HL-60/S4 (cell line): ENCODE data around the gene ZNF618.

Experiments used
- in situ Hi-C: fragments of 300-500 bp; cut with MboI; formaldehyde crosslinking; loops from 2 replicates; pipeline ENCODE4 v1.14.3; 2022; ENCODE audit warnings: low sequenced_read_pairs

ZNF618 gene

DNA sequence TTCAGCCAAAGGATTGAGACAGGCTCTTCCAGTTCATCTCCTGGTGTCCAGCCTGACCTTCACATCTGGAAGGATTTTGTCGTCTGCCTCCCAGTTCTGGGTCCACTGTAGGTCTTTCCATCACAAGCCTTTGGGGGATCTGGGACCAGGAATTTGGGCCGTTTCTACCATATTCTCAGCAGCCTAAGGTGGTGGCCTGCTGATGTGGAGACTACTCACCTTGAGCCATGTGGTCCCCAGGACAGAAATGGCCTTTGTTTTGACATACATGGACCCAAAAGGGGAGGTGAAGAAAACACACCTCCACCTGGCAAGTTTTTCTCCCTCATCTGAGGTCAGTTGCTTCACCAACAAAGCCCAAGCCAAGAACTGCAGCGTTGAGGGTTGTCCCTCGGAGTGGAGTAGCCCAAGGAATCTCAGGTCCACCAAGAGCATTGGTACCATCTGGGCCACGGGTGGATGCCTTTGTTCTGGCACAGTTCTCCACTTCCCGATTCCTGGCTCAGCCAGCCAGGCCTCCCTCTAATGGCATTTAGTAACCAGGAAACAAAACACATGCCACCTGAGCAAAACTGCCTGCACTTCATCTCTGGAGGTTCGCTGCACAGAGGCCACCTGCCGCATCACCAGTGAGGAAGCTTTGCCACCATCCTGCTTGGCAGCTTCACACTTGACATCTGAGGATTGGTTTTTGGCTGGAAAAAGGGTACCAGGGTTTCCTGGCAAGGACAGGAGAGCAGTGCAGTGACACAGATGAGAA, 177.3 kb downstream of the ZNF618 start:
- in situ Hi-C loops = no loop called here

DNA sequence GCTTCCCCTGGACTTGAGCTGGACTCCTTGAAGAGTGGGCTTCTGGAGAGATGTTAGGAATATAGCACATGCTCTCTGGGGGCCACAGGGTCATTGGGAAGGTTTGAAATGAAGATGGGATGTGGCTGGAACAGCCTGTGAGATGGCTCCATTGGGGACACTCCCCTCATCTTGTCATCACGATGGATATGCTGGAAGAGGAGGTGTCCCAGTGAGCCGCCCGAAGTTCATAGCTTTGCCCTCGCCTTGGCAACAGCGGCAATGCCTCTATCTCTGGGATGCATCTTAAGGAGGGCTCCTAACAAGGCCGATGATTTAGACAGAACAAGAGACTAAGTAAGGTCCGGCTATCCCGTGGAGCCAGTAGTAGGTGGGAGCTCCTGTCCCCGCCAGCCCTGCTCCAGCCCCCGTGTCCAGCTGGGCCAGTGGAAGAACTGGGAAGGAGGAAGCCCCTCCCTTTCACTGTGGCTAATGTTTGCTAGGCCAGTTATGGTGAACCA, 178.1 kb downstream of the ZNF618 start:
- in situ Hi-C loops = no loop called here

- in situ Hi-C loops = no loop called here
Observed at GRCh38 chr9:114055061-114055460, 179.0 kb downstream of the ZNF618 start.

DNA sequence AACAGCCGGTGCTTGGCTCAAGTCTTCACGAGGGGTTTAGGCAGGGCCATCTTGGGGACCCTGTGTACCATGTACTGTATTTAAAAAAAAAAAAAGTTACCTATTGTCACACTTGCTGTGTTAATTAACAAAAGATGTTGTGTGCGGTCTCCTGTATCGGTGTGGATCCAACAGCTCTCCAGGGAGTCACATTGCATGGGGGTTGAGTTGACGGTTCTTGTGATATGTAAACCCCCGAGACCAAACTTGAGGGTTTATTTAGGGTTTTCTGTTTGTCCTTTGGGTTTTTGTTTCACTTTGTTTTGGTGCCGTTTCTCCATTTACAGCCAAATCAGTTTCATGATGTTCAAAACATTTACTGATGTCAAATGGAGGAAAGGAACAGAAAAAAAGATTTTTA, 179.8 kb downstream of the ZNF618 start:
- in situ Hi-C loops = no loop called here

DNA sequence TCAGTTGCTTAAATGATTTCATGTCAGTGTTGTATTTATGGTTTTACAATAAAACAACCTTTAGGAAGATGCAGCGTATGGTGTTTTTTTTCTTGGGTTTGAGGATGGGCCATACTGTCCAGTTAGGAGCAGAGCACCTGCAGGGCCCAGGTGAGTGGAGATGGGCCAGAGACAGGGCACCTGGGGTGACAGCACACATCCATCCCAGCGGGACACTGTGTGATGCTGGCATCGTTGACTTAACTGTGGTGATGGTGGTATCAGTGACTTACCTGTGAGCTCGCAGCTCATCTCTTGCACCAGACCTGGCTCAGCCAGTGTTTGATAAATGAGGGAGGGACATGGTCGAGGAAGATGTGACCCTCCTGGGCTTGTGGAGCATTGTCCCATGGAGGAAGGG, 180.4 kb downstream of the ZNF618 start:
- in situ Hi-C loops = no loop called here

DNA sequence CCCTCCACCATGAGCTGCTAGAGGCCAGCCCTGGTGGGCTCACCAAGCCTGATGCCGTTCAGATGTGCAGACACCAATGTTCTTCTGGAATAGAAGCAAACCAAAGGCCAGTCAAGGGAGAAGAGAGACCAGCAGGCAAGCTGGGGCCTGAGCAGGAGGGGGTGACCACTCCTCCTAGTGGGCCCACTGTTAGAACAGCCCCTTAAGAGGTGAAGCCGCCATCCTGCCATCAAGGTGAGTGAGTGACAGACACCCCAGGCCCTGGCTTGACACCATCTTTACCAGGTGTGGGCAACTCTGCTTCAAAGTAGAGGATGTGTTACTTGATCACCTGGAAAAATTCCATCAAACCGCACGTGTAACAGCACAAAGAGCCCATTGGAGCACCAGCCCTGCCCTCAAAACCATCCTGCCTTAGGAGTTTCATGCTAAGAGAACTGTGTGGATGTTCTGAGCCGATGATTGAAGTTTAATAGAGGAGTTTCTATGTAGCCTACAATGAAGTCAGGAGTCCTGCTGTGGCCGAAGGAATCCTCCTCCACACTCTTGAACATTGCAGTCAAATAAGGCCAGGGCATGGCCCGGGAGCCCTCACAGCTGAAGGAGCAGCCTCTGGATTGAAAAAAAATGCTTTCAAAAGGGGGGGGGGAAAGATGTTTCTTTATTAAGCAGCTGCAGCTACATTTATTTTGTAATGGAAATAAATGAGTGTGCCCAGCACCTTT, 181.2 kb downstream of the ZNF618 start:
- in situ Hi-C loops = no loop called here

- in situ Hi-C loops = no loop called here
Observed at GRCh38 chr9:114058688-114059046, 182.6 kb downstream of the ZNF618 start.

DNA sequence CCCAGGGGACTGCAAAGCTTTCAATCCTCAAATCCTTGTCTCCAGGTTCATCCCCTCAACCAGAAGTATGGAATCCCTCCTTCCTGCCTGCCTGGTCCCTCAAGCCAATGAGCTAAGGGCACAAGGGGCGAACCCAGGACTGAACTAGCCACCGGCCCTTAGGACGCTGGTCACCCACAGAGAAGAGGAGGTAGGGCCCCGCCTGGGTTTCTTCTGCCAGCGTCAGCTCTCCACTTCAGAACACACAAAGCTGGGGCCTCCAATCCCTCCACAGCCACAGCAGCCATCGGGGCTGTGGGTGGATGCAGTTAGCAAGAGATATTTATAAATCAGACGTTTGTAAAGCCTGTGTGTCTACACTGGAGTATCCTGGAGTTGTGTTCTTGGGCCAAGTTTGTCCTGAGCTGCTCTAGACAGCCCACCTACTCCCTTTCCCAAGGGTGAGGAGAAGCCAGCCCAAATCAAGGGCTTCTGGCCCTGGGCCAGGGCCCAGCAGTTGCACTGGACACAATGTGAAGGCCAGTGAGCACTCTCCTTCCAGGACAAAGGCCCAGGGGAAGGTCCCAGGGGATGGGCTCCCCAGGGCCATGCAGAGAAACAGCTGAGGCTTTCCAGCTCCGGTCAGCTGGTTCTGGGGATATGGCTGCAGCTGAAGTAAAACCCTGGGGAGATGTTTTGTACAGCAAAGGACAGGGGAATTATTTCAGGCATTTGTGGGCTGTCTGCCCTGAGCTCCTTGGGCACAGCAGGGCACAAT, 183.1 kb downstream of the ZNF618 start:
- in situ Hi-C loops = no loop called here

- in situ Hi-C loops = no loop called here
Observed at GRCh38 chr9:114060070-114060469, 184.0 kb downstream of the ZNF618 start.

DNA sequence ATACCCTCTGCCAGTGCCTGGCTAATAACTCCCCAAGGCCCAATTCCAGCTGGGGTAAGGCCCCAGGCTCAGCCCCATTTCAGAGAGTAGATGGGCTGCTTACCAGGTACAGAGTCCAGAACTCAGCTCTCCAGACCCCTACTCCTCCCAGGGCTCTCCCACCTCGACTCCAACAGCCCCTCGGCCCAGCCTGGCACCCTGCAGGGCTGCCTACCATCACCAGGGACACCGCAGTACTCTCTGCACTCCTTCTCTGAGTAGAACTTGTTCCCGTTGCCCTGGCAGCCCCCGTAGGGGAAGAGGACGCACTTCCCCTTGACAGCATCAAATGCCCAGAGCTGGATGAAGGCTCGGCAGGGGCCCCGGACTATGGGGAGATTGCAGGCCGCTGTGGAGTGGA, 184.6 kb downstream of the ZNF618 start:
- in situ Hi-C loops = no loop called here

GRCh38 chr9:114061292-114061691, 185.2 kb downstream of the ZNF618 start:
- in situ Hi-C loops = no loop called here

GRCh38 chr9:114061830-114062474, 185.8 kb downstream of the ZNF618 start:
- in situ Hi-C loops = no loop called here

GRCh38 chr9:114065304-114065703, 189.2 kb downstream of the ZNF618 start:
- in situ Hi-C loops = no loop called here

DNA sequence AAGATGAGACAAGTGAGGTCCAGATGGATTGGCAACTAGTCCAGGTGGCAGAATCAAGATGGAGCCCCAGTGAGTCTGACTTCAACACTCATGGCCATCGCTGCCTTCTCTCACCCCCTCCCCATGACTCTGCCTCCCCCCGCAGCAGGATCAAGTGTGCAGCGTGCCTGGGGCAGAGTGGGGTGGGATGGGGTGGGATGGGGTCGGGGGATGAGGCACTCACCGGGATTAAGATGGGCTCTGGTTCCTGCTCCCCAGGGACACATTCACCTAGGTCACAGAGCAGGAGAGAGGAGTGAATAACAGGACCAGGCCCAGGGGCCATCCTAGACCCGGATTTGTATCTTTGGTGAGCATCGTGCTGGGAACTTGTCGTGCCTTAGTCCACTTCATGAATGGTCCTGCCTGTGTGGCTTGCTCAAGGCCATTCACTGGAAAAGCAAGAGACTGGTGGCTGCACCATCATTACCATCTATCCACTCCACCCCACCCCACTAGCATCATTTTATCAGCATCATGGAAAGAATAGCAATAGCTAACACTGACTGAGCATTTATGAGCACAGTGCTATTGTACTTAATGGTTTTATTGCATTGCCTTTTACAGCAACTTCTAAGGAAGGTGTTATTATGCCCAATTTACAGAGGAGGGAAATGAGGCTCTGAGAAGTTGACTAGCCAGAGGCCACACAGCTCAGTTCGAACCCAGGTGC, 193.5 kb downstream of the ZNF618 start:
- in situ Hi-C loops = no loop called here

DNA sequence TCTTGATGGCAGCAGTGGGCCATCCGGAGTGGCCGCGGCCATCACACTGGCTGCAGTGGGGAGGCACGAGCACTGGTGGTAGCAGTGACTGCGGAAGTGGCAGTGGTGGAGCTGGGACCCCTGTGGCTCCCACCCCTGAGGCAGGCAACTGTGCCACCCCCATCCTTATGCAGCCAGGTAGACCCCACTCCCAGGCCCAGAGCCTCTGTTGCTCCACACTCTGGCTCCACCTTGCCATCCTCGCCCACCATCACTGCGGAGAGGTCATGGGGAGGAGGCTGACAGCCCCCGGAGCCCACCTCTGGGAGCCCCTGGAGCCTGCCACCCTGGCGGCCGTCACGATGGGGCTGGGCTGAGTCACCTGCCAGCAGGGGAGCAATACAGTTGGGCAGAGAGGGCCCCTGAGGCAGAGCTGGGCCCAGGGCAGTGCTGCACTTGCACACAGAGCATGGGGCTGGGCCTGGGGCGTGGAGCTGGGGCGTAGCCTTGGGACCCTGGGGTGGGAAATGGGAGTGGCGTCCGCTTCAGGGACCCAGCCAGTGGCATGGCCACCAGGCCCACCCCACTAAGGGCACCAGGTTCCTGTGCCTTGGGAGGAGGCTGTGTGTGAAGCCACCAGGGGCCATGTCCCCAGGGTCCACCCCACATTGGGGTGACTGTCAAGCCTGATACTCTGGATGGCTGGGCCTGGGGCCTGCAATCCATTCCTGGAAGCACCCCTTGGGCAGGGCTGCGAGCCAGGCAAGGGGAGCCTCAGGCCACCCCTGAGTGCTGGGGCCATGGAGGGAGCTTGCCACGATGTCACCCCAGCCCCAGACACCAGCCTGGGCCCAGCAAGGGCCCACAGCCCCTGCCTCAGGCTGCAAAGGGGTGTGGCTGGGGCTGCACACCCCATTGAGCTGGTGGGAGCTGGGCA, 194.3 kb downstream of the ZNF618 start:
- in situ Hi-C loops = no loop called here

DNA sequence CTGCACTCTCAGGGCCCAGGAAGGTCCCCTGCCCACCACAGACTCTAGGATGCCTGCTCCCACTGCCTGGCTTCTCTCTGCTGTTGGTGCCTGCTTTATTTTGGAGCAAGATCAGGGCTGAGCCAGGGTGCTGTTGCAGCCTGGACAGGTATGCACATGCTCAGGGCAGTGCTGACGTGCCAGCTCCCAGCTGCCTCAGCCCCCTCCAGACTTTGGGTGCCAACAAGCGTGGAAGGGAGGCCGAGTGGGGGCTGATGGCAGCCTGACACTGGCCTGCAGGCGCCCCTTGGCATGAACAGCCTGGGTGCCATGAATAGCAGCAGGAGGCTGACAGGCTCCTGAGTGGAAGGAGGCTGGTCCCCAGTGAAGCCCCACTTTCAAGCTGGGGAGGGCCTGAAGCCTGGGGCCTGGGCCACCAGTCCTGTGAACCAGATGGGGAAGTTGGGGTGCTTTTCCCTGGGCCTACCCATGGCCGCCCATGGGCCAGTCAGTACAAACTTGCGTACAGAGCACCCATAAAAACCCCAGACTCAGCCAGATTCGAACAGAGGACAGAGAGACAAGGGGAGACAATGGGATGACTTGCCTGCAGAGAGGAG, 195.2 kb downstream of the ZNF618 start:
- in situ Hi-C loops = no loop called here

DNA sequence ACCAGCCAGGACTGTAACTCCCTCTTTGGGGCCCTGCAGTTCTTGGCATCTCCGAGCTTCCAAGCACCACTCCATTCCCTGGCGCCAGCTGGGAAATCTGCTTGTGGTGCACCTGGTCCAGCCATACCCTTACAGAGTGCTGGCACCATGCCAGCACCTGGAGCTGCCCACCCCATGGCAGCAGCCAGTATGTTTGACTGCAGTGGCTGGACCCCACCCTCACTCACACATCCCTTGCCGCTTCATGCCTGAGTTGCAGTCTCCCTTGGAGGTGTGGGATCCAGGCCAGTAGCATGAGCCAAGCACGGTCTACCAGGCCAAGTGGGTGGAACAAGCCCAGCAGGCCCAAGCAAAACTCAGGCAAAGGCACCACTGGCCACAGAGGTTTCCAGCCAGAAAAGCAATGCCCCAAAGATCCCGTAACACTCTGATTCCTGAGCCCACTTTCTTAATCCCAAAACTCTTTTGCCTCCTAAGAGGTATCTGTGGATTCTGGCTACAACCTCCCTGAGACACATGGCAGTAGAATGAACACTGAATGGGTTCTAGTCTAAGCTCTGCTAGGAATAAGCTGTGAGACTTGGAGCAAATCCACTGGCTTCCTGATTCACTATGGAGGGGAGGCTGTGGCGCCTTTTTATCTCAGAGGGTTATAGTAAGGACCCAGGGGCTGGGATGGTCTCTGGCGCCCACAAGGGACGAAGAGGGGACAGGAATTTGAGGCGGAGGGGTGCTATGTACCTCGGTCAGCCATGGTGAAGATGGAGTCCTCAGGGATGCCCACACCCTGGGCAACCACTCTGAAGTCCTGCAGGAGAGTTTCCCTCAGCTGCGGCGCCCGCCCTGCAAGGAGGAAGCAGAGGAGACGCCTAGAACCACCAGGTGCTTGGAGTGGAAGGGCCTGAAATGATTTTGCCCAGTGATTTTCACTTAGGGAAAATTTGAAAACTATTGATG, 196.4 kb downstream of the ZNF618 start:
- in situ Hi-C loops = no loop called here

DNA sequence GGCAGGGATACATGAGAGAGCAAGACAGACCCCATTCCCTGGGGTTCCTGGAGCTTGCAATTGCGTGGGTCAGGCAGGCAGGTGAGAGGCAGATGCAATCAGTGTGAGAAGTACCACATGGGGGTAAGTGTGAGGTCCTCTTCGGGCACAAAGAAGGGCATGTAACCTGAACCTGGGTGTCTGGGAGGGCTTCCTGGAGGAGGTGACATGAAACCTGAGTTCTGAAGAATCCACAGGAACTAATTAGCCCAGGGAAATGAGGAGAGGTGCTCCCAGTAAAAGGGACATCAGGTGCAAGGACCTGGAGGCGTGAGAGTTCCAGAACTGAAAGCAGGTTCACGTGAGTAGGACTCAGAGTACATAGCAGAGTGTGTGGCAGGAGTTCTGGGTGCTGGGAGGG, 199.5 kb downstream of the ZNF618 start:
- in situ Hi-C loops = no loop called here
